ENCODE results near the gene CALU. TPM values are rescaled to one million over a fixed set of nuclear protein-coding genes. Genes with fewer than 3 reads are reported as not detected.

CALU gene
- total RNA-seq, 4 donors from 2014 or later, result 188 to 269 (median 199) TPM

- Histone ChIP-seq H3K9me3 (no peaks in the 10 kb centered on the region), H3K27ac (replicated peaks in 1 of 4) (no peak overlapping the region), H3K27me3 (peaks cover 0 to 23% (median 6%) of the 10 kb centered on the region in 4 donors), H3K4me1 (no peaks in the 10 kb centered on the region), H3K36me3 (no peaks in the 10 kb centered on the region), H3K4me3 (no peak overlapping the region)
- no peak for DNase-seq (ENCODE audit: extremely low spot score)
- 54% methylated on average over 7 of the region's 7 CpGs for WGBS
- TF ChIP-seq CTCF (IDR thresholded peaks at IDR 0.05) (no peak), EP300 (IDR thresholded peaks at IDR 0.05) (no peak), POLR2AphosphoS5 (IDR thresholded peaks at IDR 0.05) (no peak), POLR2A (IDR thresholded peaks at IDR 0.05; ENCODE audit: low read depth) (no peak)
- intact Hi-C loops (cut with DNase I), result no loop called here
Observed at GRCh38 chr7:128703609-128704241, 35.4 kb upstream of the CALU start.

GRCh38 chr7:128705891-128706333, 33.2 kb upstream of the CALU start:
- no peaks in the 10 kb centered on the region for H3K4me1 ChIP-seq
- no peak overlapping the region for H3K4me3 ChIP-seq
- H3K36me3 ChIP-seq, result no peaks in the 10 kb centered on the region
- intact Hi-C loops (cut with DNase I), result no loop called here
- no peak for DNase-seq (ENCODE audit: extremely low spot score)
- no peak for TF ChIP-seq POLR2A (IDR thresholded peaks at IDR 0.05; ENCODE audit: low read depth)
- TF ChIP-seq EP300 (IDR thresholded peaks at IDR 0.05), result no peak
- TF ChIP-seq POLR2AphosphoS5 (IDR thresholded peaks at IDR 0.05), result no peak
- TF ChIP-seq CTCF (IDR thresholded peaks at IDR 0.05), result no peak
- no peaks in the 10 kb centered on the region for H3K9me3 ChIP-seq
- peaks cover 0 to 1% (median under 1%) of the 10 kb centered on the region in 4 donors for H3K27me3 ChIP-seq
- no peak overlapping the region for H3K27ac ChIP-seq (replicated peaks in 1 of 4)
- WGBS, result 85% methylated on average over 3 of the region's 3 CpGs

- peaks cover 0 to 1% (median 0%) of the 10 kb centered on the region in 4 donors for H3K9me3 ChIP-seq
- H3K27ac ChIP-seq (replicated peaks in 1 of 4), result no peak overlapping the region
- no peaks in the 10 kb centered on the region for H3K4me1 ChIP-seq
- no peaks in the 10 kb centered on the region for H3K36me3 ChIP-seq
- 90% methylated on average over 1 of the region's 1 CpG for WGBS
- H3K27me3 ChIP-seq, result no peaks in the 10 kb centered on the region
- H3K4me3 ChIP-seq, result no peak overlapping the region
- TF ChIP-seq EP300 (IDR thresholded peaks at IDR 0.05), result no peak
- no peak for TF ChIP-seq POLR2A (IDR thresholded peaks at IDR 0.05; ENCODE audit: low read depth)
- TF ChIP-seq CTCF (IDR thresholded peaks at IDR 0.05), result no peak
- TF ChIP-seq POLR2AphosphoS5 (IDR thresholded peaks at IDR 0.05), result no peak
- intact Hi-C loops (cut with DNase I), result no loop called here
- DNase-seq (ENCODE audit: extremely low spot score), result no peak
Observed at GRCh38 chr7:128707752-128708151, 31.4 kb upstream of the CALU start.

GRCh38 chr7:128708235-128708634, 30.9 kb upstream of the CALU start:
- no peak overlapping the region for H3K4me3 ChIP-seq
- TF ChIP-seq POLR2A (IDR thresholded peaks at IDR 0.05; ENCODE audit: low read depth), result no peak
- no peak for TF ChIP-seq POLR2AphosphoS5 (IDR thresholded peaks at IDR 0.05)
- TF ChIP-seq CTCF (IDR thresholded peaks at IDR 0.05), result no peak
- TF ChIP-seq EP300 (IDR thresholded peaks at IDR 0.05), result no peak
- no peaks in the 10 kb centered on the region for H3K36me3 ChIP-seq
- H3K9me3 ChIP-seq, result peaks cover 0 to 4% (median 0%) of the 10 kb centered on the region in 4 donors
- DNase-seq (ENCODE audit: extremely low spot score), result no peak
- no peak overlapping the region for H3K27ac ChIP-seq (replicated peaks in 1 of 4)
- H3K4me1 ChIP-seq, result no peaks in the 10 kb centered on the region
- WGBS, result 86% methylated on average over 3 of the region's 3 CpGs
- intact Hi-C loops (cut with DNase I), result no loop called here
- no peaks in the 10 kb centered on the region for H3K27me3 ChIP-seq

- Histone ChIP-seq H3K27ac (replicated peaks in 1 of 4) (no peak overlapping the region), H3K27me3 (no peaks in the 10 kb centered on the region), H3K36me3 (no peaks in the 10 kb centered on the region), H3K4me3 (no peak overlapping the region), H3K9me3 (peaks cover 0 to 4% (median 0%) of the 10 kb centered on the region in 4 donors), H3K4me1 (no peaks in the 10 kb centered on the region)
- TF ChIP-seq POLR2A (IDR thresholded peaks at IDR 0.05; ENCODE audit: low read depth), result no peak
- TF ChIP-seq EP300 (IDR thresholded peaks at IDR 0.05), result no peak
- no peak for TF ChIP-seq CTCF (IDR thresholded peaks at IDR 0.05)
- TF ChIP-seq POLR2AphosphoS5 (IDR thresholded peaks at IDR 0.05), result no peak
- 88% methylated on average over 3 of the region's 3 CpGs for WGBS
- intact Hi-C loops (cut with DNase I), result no loop called here
- no peak for DNase-seq (ENCODE audit: extremely low spot score)
Observed at GRCh38 chr7:128708824-128709223, 30.3 kb upstream of the CALU start.
